ENCODE measurements around the gene AOAH.
"Not testable (repeated sequence)": the region's sequence is repeated elsewhere in the genome, so short reads cannot be mapped to it uniquely, and the experiment has no call there.

The AOAH gene

DNA sequence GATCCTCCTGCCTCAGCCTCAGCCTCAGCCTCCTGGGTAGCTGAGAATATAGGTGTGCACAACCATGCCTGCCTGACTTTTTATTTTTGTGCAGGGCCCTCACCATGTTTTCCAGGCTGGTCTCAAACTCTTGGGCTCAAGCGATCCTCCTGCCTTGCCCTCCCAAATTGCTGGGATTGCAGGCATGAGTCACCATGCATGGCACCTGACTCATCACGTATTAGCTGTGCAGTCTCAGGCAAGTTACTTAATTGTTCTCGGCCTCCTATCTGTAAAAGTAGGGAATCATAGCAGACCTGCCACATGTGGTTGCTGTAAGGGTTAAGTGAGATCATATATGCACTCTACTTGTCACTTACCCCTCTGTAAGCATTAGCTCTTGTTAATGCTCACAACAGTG, 217.5 kb downstream of the AOAH start:
- H4K20me1 ChIP-seq (ENCODE audit: insufficient read depth, low read length, poor library complexity, severe bottlenecking), result no peaks in the 10 kb centered on the region
- no peak overlapping the region for H3K4me2 ChIP-seq (ENCODE audit: low read depth, low read length, poor library complexity, severe bottlenecking)
- H3K4me1 ChIP-seq (ENCODE audit: insufficient read depth, low read length, poor library complexity, severe bottlenecking), result no peaks in the 10 kb centered on the region
- H3F3A ChIP-seq (ENCODE audit: low read depth), result no peaks in the 10 kb centered on the region
- H3K4me3 ChIP-seq (ENCODE audit: low read length, poor library complexity, severe bottlenecking), result no peak overlapping the region
- H3K9me3 ChIP-seq (ENCODE audit: insufficient read depth, low read depth, low read length), result no peaks in the 10 kb centered on the region
- H3K36me3 ChIP-seq (ENCODE audit: insufficient read depth, low read length), result no peaks in the 10 kb centered on the region
- no peak overlapping the region for H2AFZ ChIP-seq (ENCODE audit: low read length)
- H3K9me2 ChIP-seq (replicated peaks; ENCODE audit: low read depth, low read length), result no peaks in the 10 kb centered on the region
- no peaks in the 10 kb centered on the region for H3K79me2 ChIP-seq (ENCODE audit: insufficient read depth, low read length)
- no peak overlapping the region for H3K9ac ChIP-seq (ENCODE audit: low read depth, low read length, poor library complexity, severe bottlenecking)
- TF ChIP-seq EZH2phosphoT487 (IDR thresholded peaks at IDR 0.05; ENCODE audit: borderline replicate concordance), result no peak
- TF ChIP-seq, protein P1, sequence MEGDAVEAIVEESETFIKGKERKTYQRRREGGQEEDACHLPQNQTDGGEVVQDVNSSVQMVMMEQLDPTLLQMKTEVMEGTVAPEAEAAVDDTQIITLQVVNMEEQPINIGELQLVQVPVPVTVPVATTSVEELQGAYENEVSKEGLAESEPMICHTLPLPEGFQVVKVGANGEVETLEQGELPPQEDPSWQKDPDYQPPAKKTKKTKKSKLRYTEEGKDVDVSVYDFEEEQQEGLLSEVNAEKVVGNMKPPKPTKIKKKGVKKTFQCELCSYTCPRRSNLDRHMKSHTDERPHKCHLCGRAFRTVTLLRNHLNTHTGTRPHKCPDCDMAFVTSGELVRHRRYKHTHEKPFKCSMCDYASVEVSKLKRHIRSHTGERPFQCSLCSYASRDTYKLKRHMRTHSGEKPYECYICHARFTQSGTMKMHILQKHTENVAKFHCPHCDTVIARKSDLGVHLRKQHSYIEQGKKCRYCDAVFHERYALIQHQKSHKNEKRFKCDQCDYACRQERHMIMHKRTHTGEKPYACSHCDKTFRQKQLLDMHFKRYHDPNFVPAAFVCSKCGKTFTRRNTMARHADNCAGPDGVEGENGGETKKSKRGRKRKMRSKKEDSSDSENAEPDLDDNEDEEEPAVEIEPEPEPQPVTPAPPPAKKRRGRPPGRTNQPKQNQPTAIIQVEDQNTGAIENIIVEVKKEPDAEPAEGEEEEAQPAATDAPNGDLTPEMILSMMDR (conservative IDR thresholded peaks at IDR 0.05; ENCODE audit: low read length), result no peak
- no peaks in the 10 kb centered on the region for H3K27me3 ChIP-seq (ENCODE audit: insufficient read depth, low read length, poor library complexity, severe bottlenecking)

DNA sequence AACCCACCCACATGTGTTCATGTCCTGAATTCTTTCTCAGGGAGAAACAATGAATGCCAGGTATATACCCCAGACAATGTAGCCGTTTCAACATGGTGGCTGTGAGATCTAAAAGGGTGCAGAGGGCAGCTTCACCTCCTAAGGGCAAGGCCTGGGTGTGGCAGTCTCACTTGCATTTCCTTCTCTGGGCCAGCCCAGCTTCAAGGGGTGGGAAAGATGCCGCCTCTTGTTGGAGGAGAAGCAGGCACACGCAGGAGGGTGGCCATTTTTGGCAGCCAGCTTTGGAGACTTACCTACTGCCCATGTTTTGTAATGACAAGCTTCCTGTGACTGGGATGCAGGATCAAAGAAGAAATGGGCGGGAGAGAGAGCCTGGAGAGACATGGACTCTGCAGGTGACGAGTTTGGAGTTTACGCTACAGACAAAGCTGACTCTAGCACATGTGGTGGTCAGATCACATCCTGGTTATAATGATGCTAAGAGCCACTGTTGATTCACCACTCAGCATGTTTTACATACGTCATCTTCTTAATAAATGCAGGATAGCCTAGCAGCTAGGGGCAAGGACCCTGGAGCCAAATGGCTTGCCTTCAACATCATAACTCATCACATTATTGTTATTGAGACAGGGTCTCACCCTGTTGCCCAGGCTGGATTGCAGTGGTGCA, 218.0 kb downstream of the AOAH start:
- H3F3A ChIP-seq (ENCODE audit: low read depth), result no peaks in the 10 kb centered on the region
- no peaks in the 10 kb centered on the region for H3K4me1 ChIP-seq (ENCODE audit: insufficient read depth, low read length, poor library complexity, severe bottlenecking)
- no peaks in the 10 kb centered on the region for H3K79me2 ChIP-seq (ENCODE audit: insufficient read depth, low read length)
- H3K9ac ChIP-seq (ENCODE audit: low read depth, low read length, poor library complexity, severe bottlenecking), result no peak overlapping the region
- H4K20me1 ChIP-seq (ENCODE audit: insufficient read depth, low read length, poor library complexity, severe bottlenecking), result no peaks in the 10 kb centered on the region
- H3K9me2 ChIP-seq (replicated peaks; ENCODE audit: low read depth, low read length), result no peaks in the 10 kb centered on the region
- H3K4me2 ChIP-seq (ENCODE audit: low read depth, low read length, poor library complexity, severe bottlenecking), result no peak overlapping the region
- TF ChIP-seq, protein P1 (conservative IDR thresholded peaks at IDR 0.05; ENCODE audit: low read length), result no peak
- TF ChIP-seq EZH2phosphoT487 (IDR thresholded peaks at IDR 0.05; ENCODE audit: borderline replicate concordance), result no peak
- H3K9me3 ChIP-seq (ENCODE audit: insufficient read depth, low read depth, low read length), result no peaks in the 10 kb centered on the region
- H2AFZ ChIP-seq (ENCODE audit: low read length), result no peak overlapping the region
- H3K4me3 ChIP-seq (ENCODE audit: low read length, poor library complexity, severe bottlenecking), result no peak overlapping the region
- H3K36me3 ChIP-seq (ENCODE audit: insufficient read depth, low read length), result no peaks in the 10 kb centered on the region
- H3K27me3 ChIP-seq (ENCODE audit: insufficient read depth, low read length, poor library complexity, severe bottlenecking), result no peaks in the 10 kb centered on the region

DNA sequence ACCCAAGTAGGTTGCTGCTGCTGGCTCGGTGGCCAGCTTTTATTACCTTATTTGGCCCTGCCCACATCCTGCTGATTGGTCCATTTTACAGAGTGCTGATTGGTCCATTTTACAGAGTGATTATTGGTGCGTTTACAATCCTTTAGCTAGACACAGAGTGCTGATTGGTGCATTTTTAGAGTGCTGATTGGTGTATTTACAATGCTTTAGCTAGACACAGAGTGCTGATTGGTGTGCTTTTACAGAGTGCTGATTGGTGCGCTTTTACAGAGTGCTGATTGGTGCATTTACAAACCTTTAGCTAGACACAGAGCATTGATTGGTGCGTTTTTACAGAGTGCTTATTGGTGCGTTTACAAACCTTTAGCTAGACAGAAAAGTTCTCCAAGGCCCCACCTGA, 219.7 kb downstream of the AOAH start:
- H3F3A ChIP-seq (ENCODE audit: low read depth); H3K79me2 ChIP-seq (ENCODE audit: insufficient read depth, low read length); H3K9me2 ChIP-seq (replicated peaks; ENCODE audit: low read depth, low read length); H3K36me3 ChIP-seq (ENCODE audit: insufficient read depth, low read length); H3K9me3 ChIP-seq (ENCODE audit: insufficient read depth, low read depth, low read length); H3K9ac ChIP-seq (ENCODE audit: low read depth, low read length, poor library complexity, severe bottlenecking); H3K4me3 ChIP-seq (ENCODE audit: low read length, poor library complexity, severe bottlenecking); H3K4me1 ChIP-seq (ENCODE audit: insufficient read depth, low read length, poor library complexity, severe bottlenecking); H3K27me3 ChIP-seq (ENCODE audit: insufficient read depth, low read length, poor library complexity, severe bottlenecking); H4K20me1 ChIP-seq (ENCODE audit: insufficient read depth, low read length, poor library complexity, severe bottlenecking); H3K4me2 ChIP-seq (ENCODE audit: low read depth, low read length, poor library complexity, severe bottlenecking); H2AFZ ChIP-seq (ENCODE audit: low read length): not testable (repeated sequence)

DNA sequence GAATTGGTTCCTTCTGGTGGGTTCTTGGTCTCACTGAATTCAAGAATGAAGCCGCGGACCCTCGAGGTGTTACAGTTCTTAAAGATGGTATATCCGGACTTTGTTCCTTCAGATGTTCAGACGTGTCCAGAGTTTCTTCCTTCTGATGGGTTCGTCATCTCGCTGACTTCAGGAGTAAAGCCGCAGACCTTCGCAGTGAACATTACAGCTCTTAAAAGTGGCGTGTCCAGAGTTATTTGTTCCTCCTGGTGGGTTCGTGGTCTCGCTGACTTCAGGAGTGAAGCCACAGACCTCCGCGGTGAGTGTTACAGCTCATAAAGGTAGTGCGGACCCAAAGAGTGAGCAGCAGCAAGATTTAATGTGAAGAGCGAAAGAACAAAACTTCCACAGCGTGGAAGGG, 220.1 kb downstream of the AOAH start:
- not testable (repeated sequence) for H3K27me3 ChIP-seq (ENCODE audit: insufficient read depth, low read length, poor library complexity, severe bottlenecking)

More for the DNA sequence above, 220.1 kb downstream of the AOAH start:
- H4K20me1 ChIP-seq (ENCODE audit: insufficient read depth, low read length, poor library complexity, severe bottlenecking); H3K9me3 ChIP-seq (ENCODE audit: insufficient read depth, low read depth, low read length); H3K4me2 ChIP-seq (ENCODE audit: low read depth, low read length, poor library complexity, severe bottlenecking); H3K9me2 ChIP-seq (replicated peaks; ENCODE audit: low read depth, low read length); H2AFZ ChIP-seq (ENCODE audit: low read length); H3F3A ChIP-seq (ENCODE audit: low read depth); H3K4me1 ChIP-seq (ENCODE audit: insufficient read depth, low read length, poor library complexity, severe bottlenecking); H3K9ac ChIP-seq (ENCODE audit: low read depth, low read length, poor library complexity, severe bottlenecking); H3K79me2 ChIP-seq (ENCODE audit: insufficient read depth, low read length); H3K36me3 ChIP-seq (ENCODE audit: insufficient read depth, low read length); H3K4me3 ChIP-seq (ENCODE audit: low read length, poor library complexity, severe bottlenecking): not testable (repeated sequence)

Data from Loucy (cell line).